ENCODE data around the gene LMX1A. TPM values are rescaled to one million over a fixed set of nuclear protein-coding genes. Genes with fewer than 3 reads are reported as not detected.

LMX1A gene
- total RNA-seq, 2 experiments from 2014 or later = not detected

- no peak overlapping the region for H3K27ac Mint-ChIP-seq
- H3K27me3 Mint-ChIP-seq = no peaks in the 10 kb centered on the region
- H3K4me1 Mint-ChIP-seq (ENCODE audit: low read depth) = no peaks in the 10 kb centered on the region
- no peak for DNase-seq
- no peak for ATAC-seq
- no peaks in the 10 kb centered on the region for H3K9me3 Mint-ChIP-seq
- ChIA-PET POLR2A (no interaction called here), CTCF (interaction anchor here (0.6 kb wide), 1 partner anchor 984 kb away, joined by 3 read pairs; no protein-coding TSS in a partner anchor)
- intact Hi-C loops (cut with micrococcal nuclease) = no loop called here
- no peak for TF ChIP-seq CTCF (IDR thresholded peaks at IDR 0.05)
- no peak overlapping the region for H3K4me3 Mint-ChIP-seq
- no peaks in the 10 kb centered on the region for H3K36me3 Mint-ChIP-seq (ENCODE audit: low read depth)
These were observed 193.8 kb downstream of the LMX1A start for GRCh38 chr1:165162671-165163241.

DNA sequence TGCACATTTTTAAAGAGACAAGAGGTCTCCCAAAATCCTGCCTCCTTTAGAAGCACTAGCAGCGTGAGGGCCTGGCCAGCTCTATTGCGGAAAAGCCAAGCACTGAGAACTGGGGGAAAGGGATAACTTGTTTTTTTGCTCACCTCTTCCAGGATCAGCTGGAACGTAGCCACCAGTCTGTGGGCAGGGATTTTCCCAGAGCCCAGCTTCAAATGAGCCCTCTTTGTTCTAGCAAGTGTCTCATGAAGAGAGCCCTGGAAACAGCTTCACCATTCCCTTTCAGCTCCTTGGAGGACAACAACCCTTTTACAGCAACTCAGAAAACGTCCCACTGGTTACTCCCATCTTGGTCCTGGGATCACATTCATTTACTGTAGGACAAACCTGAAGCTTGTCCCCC is 195.4 kb downstream of the LMX1A start:
- Mint-ChIP-seq H3K4me3 (no peak overlapping the region), H3K9me3 (no peaks in the 10 kb centered on the region), H3K36me3 (ENCODE audit: low read depth) (no peaks in the 10 kb centered on the region), H3K4me1 (ENCODE audit: low read depth) (no peaks in the 10 kb centered on the region), H3K27me3 (peaks cover 3% of the 10 kb centered on the region), H3K27ac (no peak overlapping the region)
- ChIA-PET CTCF (interaction anchor here (0.9 kb wide), 1 partner anchor 16 kb away, joined by 3 read pairs; no protein-coding TSS in a partner anchor), POLR2A (no interaction called here)
- no peak for TF ChIP-seq CTCF (IDR thresholded peaks at IDR 0.05)
- DNase-seq (no peak), ATAC-seq (no peak)
- intact Hi-C loops (cut with micrococcal nuclease) = no loop called here

GRCh38 chr1:165153182-165153581 is 203.3 kb downstream of the LMX1A start:
- Mint-ChIP-seq H3K27me3 (peaks cover 3% of the 10 kb centered on the region), H3K4me3 (no peak overlapping the region), H3K9me3 (peaks cover 1% of the 10 kb centered on the region), H3K36me3 (ENCODE audit: low read depth) (no peaks in the 10 kb centered on the region), H3K4me1 (ENCODE audit: low read depth) (no peaks in the 10 kb centered on the region), H3K27ac (no peak overlapping the region)
- ChIA-PET POLR2A (no interaction called here), CTCF (interaction anchor here (0.8 kb wide), 1 partner anchor 18 kb away, joined by 3 read pairs; no protein-coding TSS in a partner anchor)
- TF ChIP-seq CTCF (IDR thresholded peaks at IDR 0.05) = no peak
- DNase-seq = no peak
- intact Hi-C loops (cut with micrococcal nuclease) = no loop called here
- ATAC-seq = no peak

GRCh38 chr1:165152727-165153126 is 203.8 kb downstream of the LMX1A start:
- CTCF ChIA-PET = interaction anchor here (0.8 kb wide), 1 partner anchor 18 kb away, joined by 3 read pairs; no protein-coding TSS in a partner anchor
- TF ChIP-seq CTCF (IDR thresholded peaks at IDR 0.05) = no peak
- no peak for DNase-seq
- H3K27ac Mint-ChIP-seq = no peak overlapping the region
- POLR2A ChIA-PET = no interaction called here
- peaks cover 1% of the 10 kb centered on the region for H3K9me3 Mint-ChIP-seq
- no peak for ATAC-seq
- H3K4me1 Mint-ChIP-seq (ENCODE audit: low read depth) = no peaks in the 10 kb centered on the region
- no peak overlapping the region for H3K4me3 Mint-ChIP-seq
- H3K36me3 Mint-ChIP-seq (ENCODE audit: low read depth) = no peaks in the 10 kb centered on the region
- H3K27me3 Mint-ChIP-seq = peaks cover 3% of the 10 kb centered on the region
- intact Hi-C loops (cut with micrococcal nuclease) = no loop called here

GRCh38 chr1:165152109-165152508 is 204.4 kb downstream of the LMX1A start:
- ChIA-PET CTCF (interaction anchor here (1.0 kb wide), 1 partner anchor 215 kb away, joined by 4 read pairs; no protein-coding TSS in a partner anchor), POLR2A (no interaction called here)
- H3K9me3 Mint-ChIP-seq = peaks cover 1% of the 10 kb centered on the region
- no peaks in the 10 kb centered on the region for H3K4me1 Mint-ChIP-seq (ENCODE audit: low read depth)
- H3K4me3 Mint-ChIP-seq = no peak overlapping the region
- no peak for TF ChIP-seq CTCF (IDR thresholded peaks at IDR 0.05)
- intact Hi-C loops (cut with micrococcal nuclease) = no loop called here
- no peak for DNase-seq
- no peak for ATAC-seq
- H3K36me3 Mint-ChIP-seq (ENCODE audit: low read depth) = no peaks in the 10 kb centered on the region
- H3K27ac Mint-ChIP-seq = no peak overlapping the region
- no peaks in the 10 kb centered on the region for H3K27me3 Mint-ChIP-seq

Other genes starting within 250 kb of the LMX1A start
- gene RXRG, start 88.4 kb upstream of the LMX1A start, total RNA-seq = not detected
- gene LRRC52, start 187.3 kb upstream of the LMX1A start, total RNA-seq = not detected

Data from activated CD8-positive, alpha-beta T cell treated with anti-CD3 and anti-CD28 coated beads for 36 hours (primary cell).